Measurements from ENCODE around the gene FSTL1.
"Not testable (repeated sequence)": the region's sequence is repeated elsewhere in the genome, so short reads cannot be mapped to it uniquely, and the experiment has no call there.

The FSTL1 gene

GRCh38 chr3:120410541-120410940 is 40.3 kb downstream of the FSTL1 start:
- no peak for DNase-seq

- no peak for DNase-seq
These were observed 40.7 kb downstream of the FSTL1 start for GRCh38 chr3:120410116-120410515.

- DNase-seq = no peak
These were observed 43.1 kb downstream of the FSTL1 start for GRCh38 chr3:120407508-120408287.

- no peak for DNase-seq
These were observed 45.9 kb downstream of the FSTL1 start for GRCh38 chr3:120404876-120405275.

GRCh38 chr3:120402257-120402656 is 48.5 kb downstream of the FSTL1 start:
- no peak for DNase-seq

DNA sequence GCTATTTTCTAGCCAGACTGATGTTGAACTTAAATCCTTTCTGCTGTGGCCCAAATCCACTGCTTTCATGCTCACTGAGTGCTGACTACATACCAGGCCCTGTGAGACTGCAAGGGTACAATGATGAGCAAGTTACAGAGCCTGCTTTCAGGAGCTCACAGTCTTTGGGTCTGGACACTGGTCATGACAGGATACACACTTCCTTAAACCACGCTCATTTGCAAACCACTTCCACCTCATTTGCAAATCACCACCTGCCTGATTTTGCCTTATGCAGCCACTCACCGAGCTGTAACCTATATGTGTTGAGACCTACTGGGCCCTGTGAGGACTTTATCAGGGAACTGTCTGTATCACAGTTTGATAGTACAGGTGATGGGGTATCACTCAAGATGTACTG is 51.4 kb downstream of the FSTL1 start:
- DNase-seq = no peak

DNA sequence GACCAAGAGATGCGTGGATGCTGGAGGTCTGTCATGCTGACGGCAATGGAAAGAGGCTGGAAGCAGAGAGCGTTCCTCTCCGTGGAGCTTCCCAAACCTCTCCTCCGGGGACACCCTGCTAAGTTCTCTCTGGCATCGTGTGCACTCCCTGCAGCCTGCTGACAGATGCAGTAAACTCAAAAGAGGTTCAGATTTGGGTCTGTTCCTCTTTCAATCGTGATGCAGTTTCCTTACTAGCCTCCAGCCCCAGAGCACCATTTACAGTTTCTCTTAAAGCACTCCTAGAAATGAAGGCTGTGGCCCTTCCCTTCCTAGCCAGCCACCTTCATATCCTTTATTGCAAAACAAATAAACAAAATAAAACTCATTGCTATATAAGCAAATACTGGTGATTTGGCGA is 54.3 kb downstream of the FSTL1 start:
- DNase-seq = no peak

DNA sequence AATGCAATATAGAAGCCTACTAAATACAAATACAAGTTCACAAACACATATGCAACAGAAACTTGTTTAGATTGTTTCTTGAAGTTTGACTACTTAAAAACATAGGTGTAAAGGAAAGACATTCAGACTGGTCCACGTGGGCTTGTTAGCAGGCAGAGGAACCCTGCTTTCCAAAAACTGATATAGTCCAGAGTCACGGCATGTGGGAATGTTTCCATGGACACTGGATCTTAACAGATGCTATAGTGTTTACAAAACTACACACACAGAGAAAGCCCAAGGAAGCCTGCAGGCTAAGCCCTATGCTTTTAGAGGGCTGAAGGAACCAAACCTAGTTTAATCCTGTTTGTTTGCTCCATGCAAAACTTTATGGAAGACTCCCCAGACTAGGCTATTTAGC is 56.4 kb downstream of the FSTL1 start:
- DNase-seq = no peak

GRCh38 chr3:120393761-120394160 is 57.0 kb downstream of the FSTL1 start:
- DNase-seq = no peak

- DNase-seq = no peak
These were observed 57.5 kb downstream of the FSTL1 start for GRCh38 chr3:120393243-120393642.

GRCh38 chr3:120382941-120383447 is 67.8 kb downstream of the FSTL1 start:
- DNase-seq = no peak

DNA sequence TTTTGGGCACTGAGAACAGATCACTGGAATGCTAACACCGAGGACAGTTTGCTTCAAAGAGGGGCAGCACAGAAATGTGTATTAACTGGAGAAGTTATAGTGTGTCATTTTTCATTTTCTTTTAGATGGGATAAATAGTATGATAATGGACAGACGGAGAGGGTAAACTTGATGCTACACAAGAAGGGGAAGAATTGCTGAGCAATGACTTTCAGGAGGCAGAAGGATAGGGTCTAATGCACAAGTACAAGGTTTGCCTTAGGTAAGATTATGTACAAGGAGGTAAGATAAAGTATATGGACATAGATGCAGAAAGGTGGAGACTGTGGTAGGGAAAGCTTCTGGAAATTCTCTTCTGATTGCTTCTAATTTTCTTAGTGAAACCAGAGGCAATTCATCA is 69.3 kb downstream of the FSTL1 start:
- no peak for DNase-seq

- DNase-seq = not testable (repeated sequence)
These were observed 72.8 kb downstream of the FSTL1 start for GRCh38 chr3:120377948-120378347.

DNA sequence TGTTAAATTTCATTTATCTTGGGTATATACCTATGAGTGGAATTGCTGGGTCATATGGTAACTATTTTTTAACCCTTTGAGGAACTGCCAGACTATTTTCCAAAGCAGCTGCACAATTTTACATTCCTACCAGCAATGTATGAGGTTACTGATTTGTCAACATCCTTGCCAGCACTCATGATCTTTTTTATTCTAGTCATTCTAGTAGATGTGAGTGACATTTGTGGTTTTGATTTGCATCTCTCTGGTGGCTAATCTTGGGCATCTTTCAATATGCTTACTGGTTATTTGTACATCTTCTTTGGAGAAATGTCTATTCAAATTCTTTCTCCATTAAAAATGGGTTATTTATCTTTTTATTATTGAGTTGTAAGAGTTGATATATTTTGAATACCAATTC is 80.3 kb downstream of the FSTL1 start:
- no peak for DNase-seq

GRCh38 chr3:120369037-120369467 is 81.7 kb downstream of the FSTL1 start:
- DNase-seq = no peak

DNA sequence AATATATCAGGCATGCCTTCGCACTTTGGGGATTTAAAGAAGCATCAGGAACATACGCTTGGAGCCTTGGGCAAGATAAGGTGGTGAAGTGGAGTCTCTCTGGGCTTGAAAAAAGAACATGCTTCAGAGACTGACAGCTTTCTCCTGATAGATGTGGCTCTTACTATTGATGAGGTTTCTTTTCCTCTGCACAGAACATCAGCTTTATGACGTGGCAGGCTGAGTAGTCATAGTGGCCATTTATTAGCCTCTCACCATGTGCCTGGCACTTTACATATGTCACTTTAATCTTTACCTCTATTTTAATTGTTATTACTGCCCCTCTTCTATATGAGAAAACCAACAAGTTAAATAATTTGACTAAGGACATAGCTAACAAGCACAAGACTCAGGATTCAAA is 82.6 kb downstream of the FSTL1 start:
- DNase-seq = no peak

DNA sequence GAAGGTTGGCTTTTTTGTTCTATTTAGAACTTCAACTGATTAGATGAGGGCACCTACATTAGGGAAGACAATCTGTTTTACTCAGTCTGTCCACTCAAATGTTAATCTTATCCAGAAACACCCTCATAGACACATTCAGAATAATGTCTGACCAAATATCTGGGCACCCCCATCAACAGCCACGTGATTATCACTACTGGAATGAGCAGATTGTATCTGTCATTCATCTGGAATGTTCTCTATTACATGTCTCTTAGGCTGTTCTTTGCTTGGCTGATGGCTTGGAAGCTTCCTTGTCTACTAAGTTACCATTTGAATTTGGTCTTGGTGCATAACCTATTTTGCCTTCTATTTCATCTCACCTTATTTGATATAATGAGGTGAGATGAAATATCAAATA is 86.0 kb downstream of the FSTL1 start:
- no peak for DNase-seq

GRCh38 chr3:120364101-120364500 is 86.7 kb downstream of the FSTL1 start:
- DNase-seq = no peak

- DNase-seq = no peak
These were observed 93.0 kb downstream of the FSTL1 start for GRCh38 chr3:120357807-120358206.

DNA sequence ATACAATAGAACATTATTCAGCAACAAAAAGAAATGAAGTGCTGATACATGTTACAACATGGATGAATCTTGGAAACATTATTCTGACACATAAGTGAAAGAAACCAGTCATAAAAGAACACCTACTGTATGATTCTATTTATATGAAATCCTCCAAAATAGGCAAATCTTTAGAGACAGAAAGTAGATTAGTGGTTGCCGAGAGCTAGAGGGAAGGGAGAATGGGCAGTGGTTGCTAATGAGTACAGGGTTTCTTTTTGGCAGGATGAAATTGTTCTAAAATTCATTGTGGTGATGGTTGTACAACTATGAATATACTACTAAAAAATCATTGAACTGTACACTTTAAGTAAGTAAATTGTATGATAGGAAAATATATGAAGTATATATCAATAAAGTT is 95.3 kb downstream of the FSTL1 start:
- no peak for DNase-seq

GRCh38 chr3:120353463-120353862 is 97.3 kb downstream of the FSTL1 start:
- DNase-seq = no peak

DNA sequence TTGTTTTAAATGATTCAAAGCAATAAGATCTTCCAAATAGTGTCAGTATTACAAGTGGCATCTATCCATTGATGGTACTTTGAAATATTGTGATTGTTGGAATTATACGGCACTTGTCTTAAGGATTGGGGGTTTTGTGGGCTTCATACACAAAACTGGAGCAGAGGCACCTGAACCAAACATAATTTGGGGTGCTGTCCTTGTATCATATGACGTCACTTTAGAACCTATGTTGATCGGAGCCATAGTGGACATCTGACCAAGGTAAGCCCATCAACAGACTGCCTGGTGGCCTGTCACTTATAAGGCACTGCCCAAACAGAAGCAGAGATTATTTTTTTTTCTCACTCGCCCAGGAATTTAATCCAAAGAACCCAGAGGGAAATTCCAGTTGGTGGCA is 98.8 kb downstream of the FSTL1 start:
- no peak for DNase-seq

- DNase-seq = no peak
These were observed 100.3 kb downstream of the FSTL1 start for GRCh38 chr3:120350401-120350941.

GRCh38 chr3:120349855-120350125 is 101.0 kb downstream of the FSTL1 start:
- no peak for DNase-seq

Measured in GF-D8 (cell line).